Measurements from ENCODE around the gene RNF157. TPM values are rescaled to one million over a fixed set of nuclear protein-coding genes. Genes with fewer than 3 reads are reported as not detected.
"Not testable (repeated sequence)": the region's sequence is repeated elsewhere in the genome, so short reads cannot be mapped to it uniquely, and the experiment has no call there.

RNF157 gene
- total RNA-seq, 1 donor from 2014 or later = 0.96 TPM

DNA sequence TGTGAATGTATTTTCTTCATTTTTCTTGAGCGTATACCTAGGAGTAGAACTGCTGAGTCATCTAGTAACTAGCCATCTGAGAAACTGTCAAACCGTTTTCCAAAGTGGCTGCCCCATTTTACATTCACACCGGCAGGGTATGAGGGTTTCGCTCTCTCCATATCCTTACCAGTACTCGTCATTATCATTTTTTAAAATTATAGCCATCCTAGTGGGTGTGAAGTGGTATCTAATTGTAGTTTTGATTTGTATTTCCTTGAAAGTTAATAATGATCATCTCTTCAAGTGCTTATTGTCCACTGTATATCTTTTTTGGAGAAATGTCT is 6.0 kb downstream of the RNF157 start:
- DNase-seq (ENCODE audit: low spot score) = no peak

DNA sequence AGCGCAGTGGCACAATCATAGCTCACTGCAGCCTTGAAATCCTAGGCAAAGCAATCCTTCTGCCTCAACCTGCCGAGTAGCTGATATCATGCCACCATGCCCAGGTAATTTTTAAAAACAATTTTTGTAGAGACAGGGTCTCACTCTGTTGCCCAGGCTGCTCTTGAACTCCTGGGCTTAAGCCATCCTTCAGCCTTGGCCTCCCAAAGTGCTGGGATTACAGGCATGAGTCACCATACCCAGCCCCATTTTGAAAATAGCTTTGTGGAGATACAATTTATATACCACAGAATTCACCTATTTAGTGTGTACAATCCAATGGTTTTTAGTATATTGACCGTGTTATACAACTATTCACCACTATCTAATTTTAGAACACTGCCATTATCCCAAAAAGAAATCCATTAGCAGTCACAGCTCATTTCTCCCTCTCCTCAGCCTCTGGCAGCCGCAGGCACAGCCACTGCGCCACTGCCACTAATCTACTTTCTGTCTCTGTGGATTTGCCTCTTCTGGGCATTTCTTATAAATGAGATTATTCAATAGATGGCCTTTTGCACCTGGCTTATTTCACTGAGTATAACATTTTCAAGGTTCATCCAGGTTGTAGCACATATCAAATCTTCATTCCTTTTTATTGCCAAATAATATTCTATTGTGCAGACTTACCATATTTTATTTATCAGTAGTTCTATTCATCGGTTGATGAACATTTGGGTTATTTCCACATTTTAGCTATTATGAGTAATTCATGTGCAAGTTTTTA is 6.5 kb downstream of the RNF157 start:
- DNase-seq (ENCODE audit: low spot score) = no peak

DNA sequence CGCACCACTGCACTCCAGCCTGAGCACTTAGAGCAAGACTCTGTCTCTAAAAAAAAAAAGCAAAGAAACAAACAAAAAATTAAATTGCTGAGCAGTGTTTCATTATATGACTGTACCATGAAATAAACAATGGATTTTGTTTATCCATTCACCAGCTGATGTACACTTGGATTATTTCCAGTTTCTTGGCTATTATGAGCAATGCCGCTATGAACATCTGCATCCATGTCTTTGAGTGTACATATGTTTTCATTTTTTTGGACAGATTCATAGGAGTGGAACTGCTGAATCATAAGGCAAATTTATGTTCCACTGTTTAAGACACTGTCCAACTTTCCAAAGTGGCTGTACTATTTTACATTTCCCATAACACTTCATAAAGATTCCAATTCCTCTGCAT is 8.0 kb downstream of the RNF157 start:
- DNase-seq (ENCODE audit: low spot score) = peak; percentile 39

DNA sequence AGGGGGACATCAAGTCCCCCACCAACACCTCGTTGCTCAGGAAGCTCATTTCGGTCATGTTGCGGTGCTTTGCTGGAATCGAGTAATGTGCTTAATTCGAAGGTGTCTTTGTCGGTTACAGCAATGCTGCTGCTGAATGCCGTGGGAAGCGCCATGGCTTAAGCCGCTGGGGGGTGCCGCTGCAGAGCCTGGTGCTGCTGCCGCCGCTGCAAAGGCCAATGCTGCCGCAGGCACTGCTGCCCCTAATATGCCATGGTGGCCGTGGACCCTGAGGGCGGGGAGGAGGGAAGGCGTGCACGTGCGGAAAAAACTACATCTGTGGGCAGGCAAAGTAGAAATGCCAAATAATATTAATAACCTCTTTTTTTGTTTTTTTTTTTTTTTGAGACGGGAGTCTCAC is 13.5 kb downstream of the RNF157 start:
- not testable (repeated sequence) for DNase-seq (ENCODE audit: low spot score)

DNA sequence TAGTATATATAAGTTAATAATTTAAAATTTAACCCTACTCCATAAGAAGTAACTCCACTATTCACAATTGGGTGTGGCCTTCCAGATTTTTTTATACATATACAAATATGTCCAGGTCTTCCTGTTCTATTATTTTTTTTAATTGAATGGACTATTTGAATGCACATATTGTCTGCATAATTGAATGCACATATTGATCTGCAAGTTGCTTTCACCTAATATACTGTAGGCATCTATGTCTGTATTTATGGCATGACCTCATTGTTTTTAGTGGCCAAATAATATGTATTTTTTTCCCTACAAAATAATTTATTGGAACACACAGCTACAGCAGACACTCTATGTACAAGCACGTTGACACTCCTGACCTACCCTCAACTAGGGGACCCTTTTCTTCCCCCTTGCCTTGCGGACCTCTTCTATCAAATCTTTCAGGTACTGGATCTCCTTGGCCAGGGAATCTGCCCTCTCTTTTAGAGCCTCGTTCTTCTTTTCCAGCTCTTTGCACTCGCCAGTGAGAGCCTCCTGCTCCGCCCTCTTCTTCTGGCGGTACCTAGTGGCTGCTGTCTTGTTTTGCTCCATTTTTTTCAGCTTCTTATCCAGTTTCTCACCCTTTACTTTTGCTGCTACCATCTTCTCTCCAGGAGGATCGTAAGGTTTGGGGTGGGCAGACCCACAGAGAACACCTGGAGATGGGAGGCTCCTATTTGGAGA is 14.8 kb downstream of the RNF157 start:
- not testable (repeated sequence) for DNase-seq (ENCODE audit: low spot score)

DNA sequence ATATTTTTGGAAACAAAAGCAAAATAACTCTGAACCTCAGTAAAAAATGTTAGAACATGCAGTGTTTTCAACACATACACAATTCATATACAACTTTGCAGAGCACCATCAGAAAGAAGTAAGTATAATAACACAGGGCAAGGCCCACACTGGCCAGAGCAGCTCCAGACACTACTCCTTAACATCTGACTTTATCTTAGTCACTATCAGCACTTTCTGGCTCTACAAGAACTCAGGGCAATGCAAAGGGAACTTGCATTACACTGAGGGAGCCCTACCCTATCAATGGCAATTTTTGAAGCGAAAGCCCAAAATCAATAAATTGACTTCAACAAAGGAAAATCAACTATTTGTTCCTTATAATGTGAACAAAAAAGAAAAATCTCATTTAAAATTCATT is 16.5 kb downstream of the RNF157 start:
- DNase-seq (ENCODE audit: low spot score) = no peak

DNA sequence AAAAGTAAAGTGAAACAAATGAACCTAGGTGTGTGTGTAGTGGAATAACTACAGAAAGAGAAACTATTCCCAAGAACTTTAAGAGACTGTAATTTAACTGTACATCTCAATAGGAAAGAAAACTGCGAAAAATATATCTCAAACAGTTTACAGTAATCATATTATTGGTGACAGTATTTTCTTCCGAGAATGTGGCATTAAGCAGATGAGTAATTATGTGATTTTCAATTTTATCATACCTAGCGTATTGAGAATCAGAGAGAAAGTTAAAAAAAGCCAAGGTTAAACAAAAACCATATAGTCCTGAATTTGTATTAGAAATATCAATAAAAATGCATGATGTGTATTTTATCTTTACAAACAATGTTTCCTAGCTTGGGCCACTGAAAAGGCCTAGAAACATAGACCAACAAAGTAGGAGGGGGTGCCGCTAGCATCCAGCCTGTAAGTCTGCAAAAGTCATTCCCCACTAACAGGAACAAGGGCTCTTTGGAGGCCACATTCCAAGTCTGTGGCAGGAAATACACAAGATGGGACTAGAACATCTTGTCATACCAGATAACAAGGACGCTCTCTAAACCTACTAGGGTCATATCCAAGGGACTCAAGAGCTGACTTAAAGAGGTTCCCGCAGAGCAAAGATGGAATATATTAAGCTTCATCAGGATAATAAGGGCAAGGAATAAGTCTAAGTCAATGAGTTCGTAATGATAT is 20.5 kb downstream of the RNF157 start:
- no peak for DNase-seq (ENCODE audit: low spot score)

DNA sequence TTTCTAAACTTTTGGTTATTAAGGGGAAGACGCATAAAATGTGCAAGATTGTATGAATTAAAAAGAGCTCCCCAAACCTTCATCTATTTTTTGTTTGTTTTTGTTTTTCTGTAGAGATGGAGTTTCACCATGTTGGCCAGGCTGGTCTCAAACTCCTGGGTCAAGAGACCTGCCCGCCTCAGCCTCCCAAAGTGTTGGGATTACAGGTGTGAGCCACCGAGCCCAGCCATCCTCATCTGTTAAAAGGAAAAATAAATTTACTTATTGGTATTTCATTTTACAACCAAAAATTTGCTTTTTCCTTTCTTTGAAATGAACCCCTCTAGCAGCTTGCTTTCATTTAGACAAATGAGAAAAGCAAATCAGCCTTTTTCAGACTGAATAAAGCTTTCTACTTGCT is 23.2 kb downstream of the RNF157 start:
- DNase-seq (ENCODE audit: low spot score) = no peak

DNA sequence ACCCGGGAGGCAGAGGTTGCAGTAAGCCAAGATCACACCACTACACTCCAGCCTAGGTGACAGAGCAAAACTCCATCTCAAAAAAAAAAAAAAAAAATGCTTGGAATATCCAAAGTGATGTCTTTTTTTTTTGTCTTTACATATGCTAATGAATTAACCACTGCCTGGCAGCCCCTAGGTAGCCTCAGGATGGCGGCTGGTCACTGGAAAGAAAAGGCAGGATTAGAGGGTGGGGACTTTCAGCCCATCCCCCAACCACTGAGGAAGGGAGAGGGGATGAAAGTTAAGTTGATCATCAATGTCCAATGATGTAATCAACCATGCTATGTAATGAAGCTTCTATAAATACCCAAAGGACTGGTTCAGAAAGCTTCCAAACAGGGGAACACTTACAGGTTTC is 26.8 kb downstream of the RNF157 start:
- DNase-seq (ENCODE audit: low spot score) = no peak

DNA sequence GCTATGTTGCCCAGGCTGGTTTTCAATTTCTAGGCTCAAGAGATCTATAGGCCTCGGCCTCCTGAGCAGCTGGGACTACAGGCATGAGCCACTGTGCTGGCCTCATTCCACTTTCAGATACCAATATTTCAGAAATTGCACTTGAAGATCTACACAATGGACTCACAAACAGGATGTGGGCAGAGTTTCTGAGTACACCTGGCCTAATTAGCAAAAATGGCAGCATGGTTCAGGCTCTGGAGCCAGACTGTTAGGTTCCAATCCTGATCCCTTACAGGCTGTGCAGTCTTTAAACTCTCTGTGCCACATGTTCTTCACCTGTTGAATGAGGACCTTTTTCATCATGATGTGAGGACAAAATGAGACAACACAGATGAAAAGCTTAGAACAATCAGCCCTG is 32.2 kb downstream of the RNF157 start:
- no peak for DNase-seq (ENCODE audit: low spot score)

DNA sequence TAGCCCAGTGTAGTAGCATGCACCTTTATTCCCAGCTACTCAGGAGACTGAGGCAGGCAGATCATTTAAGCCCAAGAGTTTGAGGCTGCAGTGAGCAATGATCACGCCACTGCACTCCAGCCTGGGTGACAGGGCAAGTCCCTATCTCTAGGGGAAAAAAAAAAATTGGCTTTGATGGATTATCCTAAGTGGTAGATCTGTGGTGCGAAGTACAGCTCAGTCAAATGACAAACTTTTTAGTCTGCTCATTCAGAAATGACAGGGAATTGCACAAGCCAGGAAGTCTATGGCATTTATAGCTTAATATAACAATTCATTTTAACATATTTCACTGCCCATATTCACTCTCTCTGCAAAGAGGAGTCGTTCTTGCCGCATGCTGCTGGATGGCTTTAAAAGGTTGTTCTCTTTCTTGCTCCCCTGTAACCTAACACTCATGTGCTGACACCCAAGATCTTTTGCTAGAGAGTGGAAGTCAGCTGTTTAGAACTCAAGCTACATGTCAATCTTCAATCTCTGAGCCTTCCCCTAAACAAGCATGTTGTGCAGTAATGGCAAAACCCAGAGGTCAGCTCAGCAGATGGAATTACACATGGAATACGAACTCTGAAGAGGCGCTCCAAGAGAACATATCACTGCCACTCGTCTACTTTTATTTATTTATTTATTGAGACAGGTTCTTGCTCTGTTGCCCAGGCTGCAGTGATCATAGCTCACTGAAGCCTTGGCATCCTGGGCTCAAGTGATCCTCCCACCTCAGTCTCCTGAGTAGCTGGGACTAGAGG is 32.8 kb downstream of the RNF157 start:
- no peak for DNase-seq (ENCODE audit: low spot score)

DNA sequence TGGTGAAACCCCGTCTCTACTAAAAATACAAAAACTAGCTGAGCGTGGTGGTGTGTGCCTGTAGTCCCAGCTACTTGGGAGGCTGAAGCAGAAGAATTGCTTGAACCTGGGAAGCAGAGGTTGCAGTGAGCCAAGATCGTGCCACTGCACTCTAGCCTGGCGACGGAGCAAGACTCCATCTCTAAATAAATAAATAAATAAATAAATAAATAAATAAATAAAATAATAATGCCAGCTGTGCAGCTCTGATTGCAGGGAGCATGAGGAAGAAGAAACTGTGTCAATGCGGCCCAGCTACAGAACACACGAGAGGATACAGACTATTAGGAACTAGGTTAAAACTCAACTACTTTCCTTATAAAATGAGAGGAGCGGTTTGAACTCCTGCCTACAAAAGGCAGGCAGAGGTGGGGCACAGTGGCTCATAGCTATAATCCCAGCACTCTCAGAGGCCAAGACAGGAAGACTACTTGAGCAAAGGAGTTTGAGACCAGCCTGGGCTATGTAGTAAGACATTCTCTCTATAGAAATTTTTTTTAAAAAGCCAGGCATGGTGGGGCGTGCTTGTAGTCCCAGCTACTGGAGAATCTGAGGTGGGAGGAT is 34.6 kb downstream of the RNF157 start:
- DNase-seq (ENCODE audit: low spot score) = not testable (repeated sequence)

DNA sequence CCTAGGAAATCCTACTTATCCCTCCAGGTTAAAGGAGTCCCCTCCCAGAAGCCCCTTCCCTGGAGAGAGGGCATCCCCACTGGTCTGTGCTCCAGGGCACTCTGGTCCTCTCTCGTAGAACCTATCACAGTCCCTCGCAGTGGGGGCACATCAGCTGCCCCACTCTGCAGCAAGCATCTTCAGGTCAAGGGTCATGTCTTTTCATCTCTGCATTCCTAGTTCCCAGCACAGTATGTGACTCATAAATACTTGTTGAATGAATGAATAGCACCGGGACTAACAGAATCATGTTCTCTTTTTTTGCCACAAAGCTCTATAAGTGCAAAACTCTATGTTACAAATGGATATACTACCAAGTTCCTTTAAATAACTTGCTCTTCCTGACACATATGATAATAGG is 36.0 kb downstream of the RNF157 start:
- no peak for DNase-seq (ENCODE audit: low spot score)

DNA sequence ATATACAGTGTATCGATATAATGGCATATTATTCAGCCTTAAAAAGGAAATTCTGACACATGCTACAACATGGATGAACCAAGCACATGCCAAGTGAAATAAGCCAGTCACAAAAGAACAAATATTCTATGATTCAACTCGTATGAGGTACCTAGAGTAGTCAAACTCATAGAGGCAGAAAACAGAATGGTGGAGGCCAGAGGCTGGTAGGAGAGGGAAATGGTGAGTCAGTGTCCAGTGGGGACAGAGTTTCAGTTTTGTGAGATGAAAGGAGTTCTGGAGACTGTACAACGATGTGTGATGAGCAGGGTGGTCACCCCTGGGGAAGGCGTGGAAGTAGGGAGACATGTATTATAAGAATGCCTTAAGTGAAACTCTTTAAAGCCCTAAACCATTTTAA is 39.9 kb downstream of the RNF157 start:
- no peak for DNase-seq (ENCODE audit: low spot score)

DNA sequence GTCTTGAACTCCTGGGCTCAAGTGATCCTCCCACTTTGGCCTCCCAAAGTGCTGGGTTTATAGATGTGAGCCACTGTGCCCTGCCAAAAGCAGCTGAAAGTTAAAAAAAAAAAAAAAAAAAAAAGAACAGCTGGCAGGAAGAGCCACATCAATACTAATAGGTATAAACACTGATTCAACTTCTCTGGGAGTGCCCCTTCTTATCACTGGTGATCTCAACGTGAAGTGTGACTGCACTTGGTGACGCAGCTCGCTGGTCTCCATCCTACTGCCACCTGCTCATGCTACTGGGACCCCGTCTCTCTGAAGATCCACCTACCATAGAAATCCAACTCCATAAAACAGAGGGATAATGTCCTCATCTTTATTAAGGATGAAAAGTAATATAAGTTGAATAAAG is 40.8 kb downstream of the RNF157 start:
- no peak for DNase-seq (ENCODE audit: low spot score)

DNA sequence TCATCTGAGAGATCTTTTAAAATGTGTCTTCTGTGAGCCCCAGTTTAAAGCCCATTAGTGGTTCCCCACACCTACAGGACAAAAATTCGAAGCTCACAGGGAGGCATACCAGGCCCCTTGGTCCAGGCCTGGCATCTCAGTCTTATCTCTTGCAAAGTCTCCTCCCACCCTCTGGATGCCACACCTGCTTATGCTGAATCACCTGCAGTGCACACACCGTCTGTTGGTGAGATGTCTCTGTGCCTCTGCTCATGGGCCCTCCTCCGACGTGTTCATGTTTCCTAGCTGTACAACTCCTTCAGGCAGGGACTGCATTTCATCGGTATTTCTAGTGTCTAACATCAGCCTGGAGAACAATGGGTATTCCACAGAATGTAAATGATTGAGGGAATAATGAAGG is 41.6 kb downstream of the RNF157 start:
- DNase-seq (ENCODE audit: low spot score) = no peak

DNA sequence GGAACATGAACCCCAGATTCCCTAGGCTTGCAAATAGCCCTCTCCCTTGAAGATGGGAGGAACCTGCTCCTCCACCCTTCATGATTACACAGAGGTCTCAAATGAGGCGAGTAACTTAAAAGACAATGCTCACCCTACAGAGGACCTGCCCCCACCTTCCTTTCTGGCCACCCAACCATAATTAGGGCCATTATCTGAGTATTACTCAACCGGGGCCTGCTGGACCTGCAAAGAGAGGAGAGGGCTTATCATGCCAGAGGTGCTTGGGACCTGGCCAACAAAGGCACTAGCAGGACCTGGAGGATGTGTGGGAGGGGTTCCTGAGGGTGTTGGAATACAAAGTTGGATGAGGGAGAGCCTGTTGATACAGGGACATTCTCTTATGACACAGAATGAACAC is 42.4 kb downstream of the RNF157 start:
- no peak for DNase-seq (ENCODE audit: low spot score)

DNA sequence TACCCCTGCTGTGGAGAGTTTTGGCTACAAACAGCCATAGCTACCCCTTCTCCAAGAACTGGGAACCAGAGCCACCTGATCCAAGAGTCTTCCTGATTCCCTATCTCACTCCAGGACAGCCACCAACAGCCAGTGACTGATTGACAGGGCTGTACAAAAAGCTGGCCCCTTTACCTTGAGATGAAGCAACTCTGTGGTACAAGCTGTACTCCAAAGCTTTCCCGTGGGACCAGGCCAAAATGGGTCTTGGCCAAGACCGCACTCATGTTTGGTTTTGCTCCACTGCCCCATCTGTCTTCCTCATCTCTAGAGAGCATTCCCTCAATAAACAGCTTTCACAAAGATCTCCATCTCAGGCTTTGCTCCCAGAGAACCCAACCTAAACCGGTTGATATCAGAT is 43.6 kb downstream of the RNF157 start:
- DNase-seq (ENCODE audit: low spot score) = no peak

DNA sequence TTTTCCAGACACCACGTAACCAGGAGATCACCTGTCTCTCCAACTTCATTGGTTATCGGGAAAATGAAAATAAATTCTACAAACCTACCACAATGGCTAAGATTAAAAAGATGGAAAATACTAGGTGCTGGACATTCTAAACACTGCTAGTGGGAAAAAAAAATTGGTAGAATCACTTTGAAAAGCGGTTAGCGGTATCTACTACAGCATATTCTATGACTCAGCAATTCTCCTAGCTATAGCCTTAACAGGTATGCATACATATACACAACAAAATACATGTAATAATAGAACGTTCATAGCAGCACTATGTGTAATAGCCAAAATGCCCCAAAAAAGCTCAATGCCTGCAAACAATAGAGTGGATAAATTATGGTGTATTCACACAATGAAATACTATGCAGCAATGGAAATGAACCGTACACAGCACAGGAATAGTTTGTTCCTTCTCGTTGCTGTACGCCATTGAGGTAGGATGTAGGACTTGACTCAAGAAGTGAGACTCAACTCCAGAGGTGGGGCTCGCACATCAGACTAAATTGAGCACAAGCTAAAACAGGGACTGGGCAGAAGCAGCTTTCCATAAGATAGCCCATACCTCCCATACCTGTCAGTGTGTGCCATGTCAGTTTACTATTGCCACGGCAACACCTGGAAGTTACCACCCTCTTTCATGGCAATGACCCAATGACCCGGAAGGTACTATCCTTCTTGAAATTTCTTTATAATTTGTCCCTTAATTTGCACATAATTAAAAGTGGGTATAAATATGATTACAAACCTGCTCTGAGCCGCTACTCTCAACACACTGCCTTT is 44.8 kb downstream of the RNF157 start:
- no peak for DNase-seq (ENCODE audit: low spot score)

DNA sequence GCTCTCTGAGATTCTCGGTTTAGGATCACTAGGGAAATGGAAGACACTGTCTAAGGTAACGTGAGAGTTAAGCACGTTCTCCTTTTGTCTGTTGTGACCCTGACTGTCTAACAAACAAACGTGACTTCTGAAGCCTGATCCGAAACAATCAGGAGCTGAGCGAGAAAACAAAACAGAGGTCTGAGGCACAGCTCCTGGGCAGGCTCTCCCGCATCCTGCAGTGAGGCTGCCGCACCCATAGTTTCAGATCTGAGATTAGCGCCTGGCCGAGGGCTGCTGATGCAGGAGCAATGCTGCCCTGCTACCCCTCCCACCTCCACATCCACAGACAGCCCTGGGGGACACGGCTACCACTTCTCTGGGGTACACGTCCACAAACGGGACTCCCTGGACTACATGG is 46.7 kb downstream of the RNF157 start:
- DNase-seq (ENCODE audit: low spot score) = no peak

DNA sequence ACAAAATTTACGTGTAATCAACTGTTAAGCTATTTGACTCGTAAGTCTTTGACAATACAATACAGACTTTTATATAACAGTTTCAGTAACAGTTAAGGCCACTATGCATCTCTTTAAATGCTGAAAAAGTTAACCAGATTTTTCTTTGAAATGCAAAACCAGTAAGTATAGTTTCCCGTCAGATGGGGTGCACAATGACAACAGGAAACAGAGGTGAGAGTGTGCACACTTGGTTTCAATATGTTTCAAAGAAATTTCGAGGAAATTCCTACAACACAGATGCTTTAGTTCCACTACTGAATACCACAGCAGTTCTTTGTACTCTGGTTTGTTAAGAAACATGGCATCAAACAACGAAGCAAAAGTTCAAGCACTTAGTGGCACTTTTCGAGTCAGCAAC is 48.4 kb downstream of the RNF157 start:
- no peak for DNase-seq (ENCODE audit: low spot score)
